GM12801 (cell line): ENCODE data around the gene MICA.

Experiments
- TF ChIP-seq, protein P1 (sequence below): IDR thresholded peaks from one replicate; pipeline ENCODE4 v1.5.1; 2011; ENCODE audit warnings: control low read depth; ENCODE audit not compliant: insufficient read length; ENCODE audit errors: extremely low read depth

Gene MICA

DNA sequence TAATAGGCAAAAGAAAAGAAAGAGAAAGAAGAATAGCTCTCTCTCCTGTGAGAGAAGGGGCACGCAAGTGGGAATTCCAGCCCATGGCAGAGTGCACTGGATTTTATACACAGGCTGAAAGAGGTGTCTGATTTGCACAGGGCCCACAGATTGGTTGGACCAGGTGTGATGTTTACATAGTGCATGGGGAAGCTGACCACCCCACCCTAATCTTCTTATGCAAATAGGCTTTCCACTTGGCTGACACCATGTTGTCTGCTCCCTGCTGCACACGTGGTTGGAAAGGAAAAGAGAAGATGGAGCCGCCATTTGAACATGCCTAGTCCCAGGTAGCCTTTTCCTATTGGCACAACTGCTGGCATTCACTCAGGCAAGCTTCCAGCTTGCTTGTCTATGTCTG, 20.2 kb downstream of the MICA start:
- TF ChIP-seq, protein P1, sequence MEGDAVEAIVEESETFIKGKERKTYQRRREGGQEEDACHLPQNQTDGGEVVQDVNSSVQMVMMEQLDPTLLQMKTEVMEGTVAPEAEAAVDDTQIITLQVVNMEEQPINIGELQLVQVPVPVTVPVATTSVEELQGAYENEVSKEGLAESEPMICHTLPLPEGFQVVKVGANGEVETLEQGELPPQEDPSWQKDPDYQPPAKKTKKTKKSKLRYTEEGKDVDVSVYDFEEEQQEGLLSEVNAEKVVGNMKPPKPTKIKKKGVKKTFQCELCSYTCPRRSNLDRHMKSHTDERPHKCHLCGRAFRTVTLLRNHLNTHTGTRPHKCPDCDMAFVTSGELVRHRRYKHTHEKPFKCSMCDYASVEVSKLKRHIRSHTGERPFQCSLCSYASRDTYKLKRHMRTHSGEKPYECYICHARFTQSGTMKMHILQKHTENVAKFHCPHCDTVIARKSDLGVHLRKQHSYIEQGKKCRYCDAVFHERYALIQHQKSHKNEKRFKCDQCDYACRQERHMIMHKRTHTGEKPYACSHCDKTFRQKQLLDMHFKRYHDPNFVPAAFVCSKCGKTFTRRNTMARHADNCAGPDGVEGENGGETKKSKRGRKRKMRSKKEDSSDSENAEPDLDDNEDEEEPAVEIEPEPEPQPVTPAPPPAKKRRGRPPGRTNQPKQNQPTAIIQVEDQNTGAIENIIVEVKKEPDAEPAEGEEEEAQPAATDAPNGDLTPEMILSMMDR = no peak

DNA sequence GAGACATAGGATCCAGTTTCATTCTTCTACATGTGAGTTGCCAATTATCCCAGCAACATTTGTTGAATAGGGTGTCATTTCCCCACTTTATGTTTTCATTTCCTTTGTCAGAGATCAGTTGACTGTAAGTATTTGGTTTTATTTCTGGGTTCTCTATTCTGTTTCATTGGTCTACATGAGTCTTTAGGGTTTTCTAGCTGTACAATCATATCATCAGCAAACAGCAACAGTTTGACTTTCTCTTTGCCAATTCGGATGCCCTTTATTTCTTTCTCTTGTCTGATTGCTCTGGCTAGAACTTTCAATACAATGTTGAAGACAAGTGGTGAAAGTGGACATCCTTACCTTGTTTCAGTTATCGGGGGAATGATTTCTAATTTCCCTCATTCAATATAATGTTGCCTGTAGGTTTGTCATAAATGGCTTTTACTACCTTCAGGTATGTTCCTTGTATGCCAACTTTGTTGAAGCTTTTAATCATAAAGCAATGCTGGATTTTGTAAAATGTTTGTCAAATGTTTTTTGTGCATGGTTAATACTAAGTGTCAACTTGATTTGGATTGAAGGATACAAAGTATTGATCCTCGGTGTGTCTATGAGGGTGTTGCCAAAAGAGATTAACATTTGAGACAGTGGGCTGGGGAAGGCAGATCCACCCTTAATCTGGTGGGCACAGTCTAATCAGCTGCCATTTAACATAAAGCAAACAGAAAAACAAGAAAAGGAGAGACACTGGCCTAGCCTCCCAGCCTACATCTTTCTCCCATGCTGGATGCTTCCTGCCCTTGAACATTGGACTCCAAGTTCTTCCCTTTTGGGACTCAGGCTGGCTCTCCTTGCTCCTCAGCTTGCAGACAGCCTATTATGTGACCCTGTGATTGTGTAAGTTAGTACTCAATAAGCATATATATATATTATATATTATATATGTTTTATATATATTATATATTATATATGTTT, 23.3 kb downstream of the MICA start:
- TF ChIP-seq, protein P1 = no peak

DNA sequence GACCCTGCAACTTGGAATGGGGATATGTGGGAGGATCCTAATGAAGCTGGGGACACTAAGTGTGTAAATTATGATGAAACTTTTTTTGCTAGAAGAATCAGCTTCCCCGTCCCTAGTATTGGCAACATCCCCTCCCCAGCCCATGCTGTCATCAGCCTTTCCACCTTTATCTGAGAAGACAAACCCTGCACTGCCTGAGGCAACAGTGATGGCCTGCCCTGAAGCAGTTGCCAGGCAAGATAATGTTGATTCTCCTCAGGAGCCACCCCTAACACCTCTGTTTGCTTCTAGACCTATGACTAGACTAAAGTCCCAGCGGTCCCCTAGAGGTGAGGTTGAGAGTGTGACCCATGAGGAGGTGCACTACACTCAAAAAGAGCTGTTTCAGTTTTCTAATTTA, 27.1 kb downstream of the MICA start:
- TF ChIP-seq, protein P1 = no peak

DNA sequence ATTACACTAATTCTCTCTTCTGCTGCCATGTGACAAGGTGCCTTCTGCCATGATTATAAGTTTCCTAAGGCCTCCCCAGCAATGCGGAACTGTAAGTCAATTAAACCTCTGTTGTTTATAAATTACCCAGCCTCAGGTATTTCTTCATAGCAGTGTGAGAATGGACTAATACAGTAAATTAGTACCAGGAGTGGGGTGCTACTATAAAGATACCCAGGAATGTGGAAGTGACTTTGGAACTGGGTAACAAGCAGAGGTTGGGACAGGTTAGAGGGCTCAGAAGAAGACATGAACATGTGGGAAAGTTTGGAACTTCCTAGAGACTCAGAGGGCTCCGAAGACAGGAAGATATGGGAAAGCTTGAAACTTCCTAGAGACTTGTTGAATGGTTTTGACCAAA, 34.8 kb downstream of the MICA start:
- TF ChIP-seq, protein P1 = no peak

DNA sequence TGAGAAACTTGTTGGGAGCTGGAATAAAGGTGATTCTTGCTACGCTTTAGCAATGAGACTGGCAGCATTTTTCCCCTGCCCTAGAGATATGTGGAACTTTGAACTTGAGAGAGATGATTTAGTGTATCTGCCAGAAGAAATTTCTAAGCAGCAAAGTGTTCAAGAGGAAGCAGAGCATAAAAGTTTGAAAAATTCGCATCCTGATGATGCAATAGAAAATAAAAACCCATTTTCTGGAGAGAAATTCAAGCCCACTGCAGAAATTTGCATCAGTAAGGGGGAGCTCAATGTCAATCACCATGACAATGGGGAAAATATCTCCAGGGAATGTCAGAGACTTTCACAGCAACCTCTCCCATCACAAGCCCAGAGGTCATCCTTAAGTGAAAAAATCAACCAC, 35.3 kb downstream of the MICA start:
- TF ChIP-seq, protein P1 = no peak

DNA sequence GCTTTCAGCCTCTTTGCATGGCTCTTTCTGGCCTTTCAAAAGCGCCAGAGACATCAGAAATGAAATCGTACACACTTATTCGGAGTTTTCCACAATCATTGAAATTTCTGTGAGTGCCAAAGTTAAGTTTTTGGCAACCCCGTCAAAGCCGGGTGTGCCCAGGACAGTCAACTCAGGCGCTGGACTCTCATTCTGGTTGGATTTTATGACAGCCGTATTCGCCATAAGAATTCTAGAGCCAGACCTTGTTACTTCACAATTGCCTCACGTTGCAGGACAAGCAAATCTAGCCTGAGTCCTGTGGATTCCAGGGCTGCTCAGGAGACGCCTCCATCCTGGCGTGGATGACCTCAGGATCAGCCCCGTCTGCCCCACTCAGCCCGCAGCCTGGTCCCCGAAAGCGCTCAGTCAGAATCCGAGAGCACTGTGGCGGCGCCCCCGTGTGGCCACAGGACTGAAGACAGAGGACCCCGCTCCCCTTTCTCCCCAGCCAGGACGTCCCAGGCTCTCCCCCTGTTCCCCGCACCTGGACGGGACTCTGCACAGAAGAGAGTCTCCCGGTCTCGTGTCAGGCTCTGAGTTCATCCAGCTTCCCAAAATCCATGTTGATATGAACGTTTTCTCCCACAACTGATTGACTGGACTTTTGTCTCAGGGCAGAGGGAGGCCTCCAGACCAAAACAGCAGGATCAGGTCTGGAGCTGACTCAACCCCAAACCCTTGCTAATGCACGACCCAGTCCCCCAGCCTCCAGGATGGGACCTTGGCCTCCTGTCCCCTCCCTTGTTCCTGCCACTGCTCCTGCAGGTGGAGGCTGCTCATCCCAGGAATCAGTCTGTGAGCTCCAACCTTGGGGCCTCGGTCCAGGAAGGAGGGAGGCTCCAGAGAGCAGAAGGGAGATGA, 38.2 kb downstream of the MICA start:
- TF ChIP-seq, protein P1 = no peak

DNA sequence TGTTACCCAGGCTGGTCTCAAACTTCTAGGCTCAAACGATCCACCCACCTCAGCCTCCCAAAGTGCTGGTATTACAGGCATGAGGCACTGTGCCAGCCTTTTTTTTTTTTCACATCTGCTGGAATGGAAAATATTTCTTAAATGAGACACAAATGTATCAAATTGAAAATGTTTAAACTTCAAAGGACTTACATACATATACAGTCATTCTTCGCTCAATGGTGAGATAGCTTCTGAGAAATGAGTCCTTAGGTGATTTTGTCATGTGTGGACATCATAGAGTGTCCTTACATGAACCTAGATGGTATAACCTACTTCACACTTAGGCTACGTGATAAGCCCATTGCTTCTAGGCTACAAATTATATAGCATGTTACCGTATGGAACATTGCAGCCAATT, 43.1 kb downstream of the MICA start:
- TF ChIP-seq, protein P1 = no peak
